GM21619 (cell line): ENCODE data around the gene COL3A1.
A peak's percentile ranks its signal among the peaks of the same experiment; 100 is the strongest.

Source experiments
- ATAC-seq: cut with Tn5 transposase; IDR thresholded peaks from one replicate; pipeline ENCODE4 v1.9.1; 2021; ENCODE audit not compliant: unreplicated experiment

Gene COL3A1

GRCh38 chr2:188975497-188976102 is 1.4 kb downstream of the COL3A1 start:
- ATAC-seq: no peak

DNA sequence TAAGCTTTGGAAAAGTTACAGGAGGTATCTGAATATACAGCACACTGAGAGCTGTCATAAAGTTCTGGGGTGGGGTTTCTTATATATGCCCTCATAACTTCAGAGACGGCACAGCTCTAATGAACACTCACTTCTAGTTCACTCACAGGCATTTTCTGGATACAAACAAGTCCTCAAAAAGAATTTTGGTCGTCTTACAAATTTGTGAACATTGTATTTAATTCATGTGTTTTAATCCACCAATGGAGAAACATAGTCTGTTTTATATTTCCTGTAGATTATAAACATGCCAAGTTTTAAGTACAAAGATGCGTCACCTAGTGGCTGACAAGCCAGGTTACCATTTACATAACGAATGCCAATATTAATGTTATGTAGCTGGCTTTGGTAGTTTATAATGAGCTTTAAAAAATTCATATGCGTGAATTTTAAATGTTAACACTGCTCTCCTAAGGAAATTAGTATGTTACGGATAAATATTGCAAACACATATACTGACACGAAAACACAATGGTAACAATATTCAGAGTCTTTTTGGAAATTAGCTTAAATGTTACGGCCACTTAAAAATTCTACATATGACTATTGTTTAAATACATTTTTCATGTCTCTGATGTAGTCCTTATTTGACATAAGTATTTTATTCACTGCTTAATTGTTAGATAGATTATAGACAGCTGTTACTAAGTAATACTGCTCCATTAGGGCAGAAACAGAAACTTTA is 2.5 kb downstream of the COL3A1 start:
- ATAC-seq: no peak

GRCh38 chr2:188977317-188977716 is 3.1 kb downstream of the COL3A1 start:
- no peak for ATAC-seq

DNA sequence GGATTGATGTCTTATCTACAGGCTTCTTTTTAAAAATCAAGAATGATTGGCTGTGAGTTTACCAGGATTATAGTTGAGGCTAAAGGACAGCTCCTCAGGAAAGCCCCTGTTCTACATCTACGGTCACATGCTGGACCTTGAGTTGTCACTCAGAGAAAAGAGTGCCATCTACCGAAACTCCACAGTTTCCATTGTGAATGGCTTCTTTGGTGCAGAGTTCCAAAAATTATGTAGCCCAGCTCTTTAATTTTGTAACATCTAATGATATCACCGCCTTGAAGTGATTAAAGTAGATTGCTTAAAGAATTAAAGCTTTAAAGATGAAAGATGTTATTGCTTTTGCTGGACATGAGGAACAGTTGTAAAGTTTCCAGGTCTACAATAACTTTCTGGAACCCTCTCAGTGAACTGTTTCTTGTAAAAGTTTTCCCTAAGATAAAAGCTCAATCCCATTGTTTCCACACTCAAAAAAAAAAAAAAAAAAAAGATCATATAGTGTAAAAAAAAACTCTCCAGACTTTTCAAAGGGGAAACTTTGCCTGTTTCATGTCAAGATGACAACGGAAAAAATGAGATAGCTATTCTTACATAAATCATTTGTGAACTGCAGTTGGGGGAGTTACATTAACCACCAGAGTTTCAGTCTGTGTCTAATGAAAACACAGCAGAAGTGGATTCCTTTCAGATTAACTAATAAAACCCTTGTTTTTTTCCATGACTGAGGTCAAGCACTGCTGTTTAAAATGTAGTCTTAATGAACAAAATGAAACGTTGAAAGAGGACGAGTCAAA is 4.3 kb downstream of the COL3A1 start:
- peak; percentile 79 for ATAC-seq

DNA sequence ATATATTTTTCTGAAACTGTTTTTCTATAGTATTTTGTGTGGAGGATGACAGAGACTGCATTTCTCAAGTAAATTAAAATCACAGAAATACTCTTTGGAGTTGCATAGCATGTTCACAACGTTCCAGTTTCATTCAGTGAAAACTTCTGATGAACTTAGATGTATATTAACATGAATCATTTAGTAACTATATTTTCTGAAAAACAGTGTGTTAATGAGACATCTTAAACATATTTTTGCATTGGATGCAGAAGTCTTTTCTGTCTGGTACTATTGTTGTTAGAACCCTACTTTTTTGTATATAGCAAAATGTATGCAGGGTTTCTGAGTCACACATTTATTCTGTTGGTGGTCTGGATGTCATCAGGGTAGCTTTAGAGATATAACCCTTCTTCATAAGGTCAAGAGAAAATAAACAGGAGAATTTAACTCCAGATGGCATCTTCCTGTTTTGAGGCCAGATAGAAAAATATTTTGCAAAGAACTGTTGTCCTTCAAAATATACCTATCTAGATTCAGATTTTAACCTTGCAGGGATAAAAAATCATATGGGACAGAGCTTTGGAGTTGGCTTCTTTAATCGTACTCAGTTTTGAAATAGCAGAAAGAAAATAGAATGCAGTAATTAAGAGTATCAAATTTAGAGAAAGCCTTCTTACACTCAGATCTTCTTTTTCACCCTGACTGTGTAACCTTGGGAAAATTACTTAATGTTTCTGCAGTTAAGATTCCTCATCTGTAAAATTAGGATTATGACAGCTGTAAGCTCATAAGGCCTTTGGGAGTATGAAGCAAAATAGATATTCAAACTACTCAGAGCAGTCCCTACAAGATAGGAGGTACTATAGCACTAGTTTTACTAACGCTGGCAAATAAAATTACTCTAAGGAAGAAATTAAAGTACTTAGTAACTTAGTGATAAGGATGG is 5.3 kb downstream of the COL3A1 start:
- ATAC-seq: peak; percentile 17

GRCh38 chr2:188983427-188984064 is 9.4 kb downstream of the COL3A1 start:
- no peak for ATAC-seq

DNA sequence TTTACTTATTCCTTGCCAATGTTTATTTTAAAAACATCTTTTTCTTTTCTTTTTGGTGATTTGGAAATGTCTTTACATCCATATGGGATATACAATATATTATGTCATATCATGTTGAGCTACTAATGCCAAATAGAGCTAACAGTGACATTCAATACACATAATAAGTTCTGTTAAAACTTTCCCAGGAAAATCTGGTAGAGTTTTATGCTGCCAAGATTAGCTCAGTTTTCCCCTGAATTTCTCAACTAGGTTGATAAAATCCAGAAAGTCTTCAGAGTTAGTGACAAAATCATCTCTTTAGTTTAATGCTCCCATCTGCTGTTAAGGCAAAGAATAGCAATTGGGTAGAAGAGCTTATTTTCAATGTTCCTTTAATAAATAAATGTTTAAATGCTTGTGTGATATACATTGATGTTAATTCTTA is 9.9 kb downstream of the COL3A1 start:
- no peak for ATAC-seq

GRCh38 chr2:188984680-188985079 is 10.5 kb downstream of the COL3A1 start:
- no peak for ATAC-seq

DNA sequence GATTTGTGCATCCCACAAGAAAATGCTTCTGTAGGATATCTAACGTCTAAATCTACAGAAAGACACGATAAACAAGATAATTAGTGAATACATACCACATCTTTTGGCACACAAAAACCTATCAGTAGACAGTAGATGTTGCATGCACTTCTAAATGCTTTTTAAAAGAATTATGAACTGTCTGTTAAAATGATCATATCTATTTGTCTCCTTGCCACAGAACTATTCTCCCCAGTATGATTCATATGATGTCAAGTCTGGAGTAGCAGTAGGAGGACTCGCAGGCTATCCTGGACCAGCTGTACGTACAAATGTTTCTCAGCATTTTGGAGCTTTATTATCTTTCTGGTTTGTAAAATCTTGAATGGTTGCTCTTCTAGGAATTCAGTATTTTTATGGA is 12.7 kb downstream of the COL3A1 start:
- ATAC-seq: no peak

GRCh38 chr2:188993247-188993646 is 19.1 kb downstream of the COL3A1 start:
- ATAC-seq: no peak

DNA sequence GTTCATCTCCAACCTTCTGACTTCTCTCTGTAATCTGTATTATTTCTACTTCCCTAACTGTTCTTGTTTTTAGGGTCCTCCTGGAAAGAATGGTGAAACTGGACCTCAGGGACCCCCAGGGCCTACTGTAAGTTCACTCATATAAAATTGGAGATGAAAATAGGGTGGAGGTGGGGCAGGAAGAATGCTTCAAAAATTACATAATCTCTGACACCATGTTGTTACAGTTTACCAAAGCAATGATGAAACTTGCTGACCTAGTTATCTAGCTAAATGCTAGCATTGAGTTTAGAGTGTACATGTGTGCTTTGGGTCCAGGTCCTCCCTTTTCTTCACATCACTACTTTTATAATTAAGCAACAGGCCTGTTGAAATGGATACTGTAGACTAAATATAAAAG is 23.1 kb downstream of the COL3A1 start:
- ATAC-seq: no peak

DNA sequence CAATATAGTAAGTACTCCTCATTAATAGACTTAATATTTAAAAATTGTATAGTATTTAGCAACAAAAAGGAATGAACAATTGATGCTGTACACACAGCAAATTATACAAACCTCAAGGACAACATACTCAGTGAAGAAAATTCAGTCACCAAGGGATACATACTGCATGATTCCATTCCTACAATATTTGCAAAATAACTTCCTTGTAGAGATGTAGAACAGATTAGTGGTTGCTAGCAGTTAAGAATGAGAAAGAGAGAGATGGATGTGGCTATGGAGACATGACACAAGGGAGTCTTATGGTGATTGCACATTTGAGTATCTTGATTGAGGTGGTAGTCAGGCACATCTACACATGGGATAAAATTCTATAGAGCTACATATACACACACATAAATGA is 26.0 kb downstream of the COL3A1 start:
- ATAC-seq: no peak

- ATAC-seq: no peak
Observed at GRCh38 chr2:189002079-189002478, 27.9 kb downstream of the COL3A1 start.

- ATAC-seq: no peak
Observed at GRCh38 chr2:189008555-189009262, 34.5 kb downstream of the COL3A1 start.

- ATAC-seq: no peak
Observed at GRCh38 chr2:189010536-189010935, 36.4 kb downstream of the COL3A1 start.

DNA sequence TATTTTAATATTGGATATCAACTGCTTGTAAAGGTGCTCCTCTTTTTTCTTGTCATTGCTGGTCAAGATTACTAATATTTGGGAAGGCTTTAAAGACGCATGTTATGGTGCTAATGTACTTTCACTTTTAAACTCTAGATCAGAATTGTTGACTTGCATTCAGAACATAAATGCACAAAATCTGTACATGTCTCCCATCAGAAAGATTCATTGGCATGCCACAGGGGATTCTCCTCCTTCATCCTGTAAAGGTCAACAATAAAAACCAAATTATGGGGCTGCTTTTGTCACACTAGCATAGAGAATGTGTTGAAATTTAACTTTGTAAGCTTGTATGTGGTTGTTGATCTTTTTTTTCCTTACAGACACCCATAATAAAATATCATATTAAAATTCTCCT is 38.2 kb downstream of the COL3A1 start:
- ATAC-seq: no peak

DNA sequence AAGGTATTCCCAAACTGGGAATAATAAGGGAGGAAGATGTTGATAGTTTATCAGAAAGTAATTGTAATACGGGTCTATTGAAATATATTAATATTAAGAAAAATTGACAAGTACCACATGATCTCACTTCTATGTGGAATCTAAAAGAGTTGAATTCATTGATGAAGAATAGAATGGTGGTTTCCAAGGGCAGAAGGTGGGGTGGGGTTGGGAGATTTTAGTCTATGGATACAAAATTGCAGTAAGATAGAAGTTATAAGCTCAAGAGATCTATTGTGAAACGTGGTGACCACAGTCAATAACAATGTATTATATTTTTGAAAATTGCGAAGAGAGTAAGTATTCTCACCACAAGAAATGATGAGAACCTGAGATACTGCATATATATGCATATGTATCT is 38.9 kb downstream of the COL3A1 start:
- ATAC-seq: no peak

- no peak for ATAC-seq
Observed at GRCh38 chr2:189013671-189014448, 39.7 kb downstream of the COL3A1 start.
